Right lobe of liver (tissue), 6 donors: ENCODE measurements around the gene GHR. TPM values are rescaled to one million over a fixed set of nuclear protein-coding genes. Genes with fewer than 3 reads are reported as not detected.

Experiments
- ATAC-seq, 4 donors: fragments of 200-7000 bp; cut with Tn5 transposase; one replicate each; pipeline ENCODE4 v1.9.1; 2020; ENCODE audit warnings: mild to moderate bottlenecking in 4 of 4, moderate library complexity in 4 of 4
- DNase-seq, 3 donors: peaks; one replicate each; pipeline ENCODE4 v3.0.0-alpha.2; 2020
- H3K27ac ChIP-seq, 3 donors: fragments of 200-600 bp; one replicate each; pipeline ENCODE4 v1.8.0; 2022
- H3K27me3 ChIP-seq, 2 donors: fragments of 200-600 bp; one replicate each; pipeline ENCODE4 v1.8.0; 2022
- H3K36me3 ChIP-seq, 4 donors: fragments of 200-600 bp; sonication (generic) in 1 of 4; one replicate each; pipeline versions ENCODE4 v1.5.1 to v1.8.0; 2017 to 2022; ENCODE audit warnings: control low read depth in 1 of 4
- H3K4me1 ChIP-seq, 4 donors: fragments of 200-600 bp; sonication (generic) in 1 of 4; one replicate each; pipeline versions ENCODE4 v1.5.1 to v1.8.0; 2017 to 2022; ENCODE audit warnings: control low read depth in 1 of 4
- H3K4me3 ChIP-seq, 3 donors: fragments of 200-600 bp; one replicate each; pipeline ENCODE4 v1.8.0; 2022
- H3K9me3 ChIP-seq, 4 donors: fragments of 200-600 bp; sonication (generic) in 1 of 4; one replicate each; pipeline versions ENCODE4 v1.5.1 to v1.8.0; 2017 to 2022; ENCODE audit warnings: control low read depth in 1 of 4
- POLR2A ChIP-seq: fragments of 450-650 bp; IDR thresholded peaks from one replicate; pipeline ENCODE4 v1.6.1; 2017; ENCODE audit warnings: antibody characterized with exemption, mild to moderate bottlenecking
- WGBS: methylation state at CpG from one replicate; pipeline ENCODE4 v1.1.6; 2018; ENCODE audit warnings: low coverage, low lambda C conversion rate; ENCODE audit not compliant: insufficient coverage; ENCODE audit errors: missing lambda C conversion rate; 5-methylcytosine and 5-hydroxymethylcytosine counted together
- intact Hi-C, 2 donors: fragments of 100-400 bp; cut with DNase I; formaldehyde crosslinking; loops; one replicate each; pipeline versions ENCODE4 v1.11.2 to v1.14.1; 2022
- total RNA-seq, 6 experiments: library from RNA; depleted of rRNA in 2 of 6; stranded (reverse); fragments of >200 nt in 2 of 6; fragmentation: NEBNext Ultra II Directional in 3 of 6; extraction: Animal tissue kit (Norgen Biotek cat#: 25700) in 3 of 6; gene quantifications; one replicate each; pipeline versions ENCODE4 v1.1.0 to v1.2.4, GENCODE V29; 2016 to 2023
- TF ChIP-seq, protein P1 (sequence below), 4 donors: fragments of 200-600 bp in 3 of 4; fragments of 450-650 bp in 1 of 4; IDR thresholded peaks; one replicate each; pipeline versions ENCODE4 v1.5.1 to v1.8.0; 2016 to 2022; ENCODE audit warnings: antibody characterized with exemption in 4 of 4, mild to moderate bottlenecking in 2 of 4
- donor health status: DM: no; HTN: yes; CAD: no.
- donor health status: DM: no; HTN: no; CAD: no.
- donor health status: DM: no; HTN: no; CAD: no.
- donor health status: DM: no; HTN: yes; CAD: no.
- donor health status: DM: no; HTN: yes; CAD: no.

The GHR gene
- total RNA-seq, 6 experiments from 2014 or later = 25.9 to 90.7 (median 71.9) TPM

DNA sequence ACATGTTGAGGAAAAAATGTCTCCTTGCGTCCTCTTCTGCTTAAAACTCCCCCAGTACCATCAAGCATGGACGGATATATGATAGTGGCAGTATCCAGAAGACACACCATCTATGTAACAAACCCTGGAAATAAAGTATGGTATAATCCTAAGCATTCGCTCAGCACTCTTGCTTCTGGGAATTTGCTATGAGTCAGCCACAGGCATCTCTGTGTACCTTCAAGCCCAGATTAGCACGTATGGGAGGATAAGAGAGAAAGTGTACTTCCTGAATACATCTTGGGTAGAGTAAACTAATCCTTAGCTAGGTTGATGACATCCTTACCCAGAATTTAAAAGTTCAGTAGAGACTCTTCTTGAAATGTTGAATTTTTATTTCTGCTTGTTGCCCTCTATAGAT lies 71.2 kb downstream of the GHR start:
- intact Hi-C loops = no loop called here
- TF ChIP-seq, protein P1, sequence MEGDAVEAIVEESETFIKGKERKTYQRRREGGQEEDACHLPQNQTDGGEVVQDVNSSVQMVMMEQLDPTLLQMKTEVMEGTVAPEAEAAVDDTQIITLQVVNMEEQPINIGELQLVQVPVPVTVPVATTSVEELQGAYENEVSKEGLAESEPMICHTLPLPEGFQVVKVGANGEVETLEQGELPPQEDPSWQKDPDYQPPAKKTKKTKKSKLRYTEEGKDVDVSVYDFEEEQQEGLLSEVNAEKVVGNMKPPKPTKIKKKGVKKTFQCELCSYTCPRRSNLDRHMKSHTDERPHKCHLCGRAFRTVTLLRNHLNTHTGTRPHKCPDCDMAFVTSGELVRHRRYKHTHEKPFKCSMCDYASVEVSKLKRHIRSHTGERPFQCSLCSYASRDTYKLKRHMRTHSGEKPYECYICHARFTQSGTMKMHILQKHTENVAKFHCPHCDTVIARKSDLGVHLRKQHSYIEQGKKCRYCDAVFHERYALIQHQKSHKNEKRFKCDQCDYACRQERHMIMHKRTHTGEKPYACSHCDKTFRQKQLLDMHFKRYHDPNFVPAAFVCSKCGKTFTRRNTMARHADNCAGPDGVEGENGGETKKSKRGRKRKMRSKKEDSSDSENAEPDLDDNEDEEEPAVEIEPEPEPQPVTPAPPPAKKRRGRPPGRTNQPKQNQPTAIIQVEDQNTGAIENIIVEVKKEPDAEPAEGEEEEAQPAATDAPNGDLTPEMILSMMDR (IDR thresholded peaks at IDR 0.05) = no peak
- no peak for TF ChIP-seq POLR2A
- no peaks in the 10 kb centered on the region for H3K36me3 ChIP-seq
- H3K27ac ChIP-seq = no peak overlapping the region
- DNase-seq (no peak), ATAC-seq (no peak)
- 87% methylated on average over 4 of the region's 4 CpGs for WGBS
- no peak overlapping the region for H3K4me3 ChIP-seq
- H3K4me1 ChIP-seq = peaks cover 0 to 36% (median 10%) of the 10 kb centered on the region in 4 donors
- H3K27me3 ChIP-seq = no peaks in the 10 kb centered on the region
- H3K9me3 ChIP-seq = no peaks in the 10 kb centered on the region

DNA sequence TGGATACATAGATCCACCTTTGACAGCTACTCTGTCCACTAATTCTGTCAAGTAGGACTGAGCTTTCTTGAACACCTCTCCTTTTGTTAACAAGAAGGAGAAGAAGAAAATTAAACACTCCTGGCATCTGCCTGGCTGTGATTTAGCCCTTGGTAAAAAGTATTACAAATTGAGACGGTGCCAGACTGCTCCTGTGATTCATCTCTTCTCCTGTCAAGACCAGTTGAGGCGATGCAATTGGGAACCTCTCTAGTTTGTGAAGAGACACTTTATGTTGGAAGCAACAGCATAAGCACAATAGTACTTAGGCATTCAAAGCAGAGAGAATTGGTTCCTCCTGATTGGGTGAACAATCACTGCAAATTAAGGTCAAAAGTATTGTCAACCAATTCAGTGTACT lies 72.7 kb downstream of the GHR start:
- peaks cover 0 to 42% (median 15%) of the 10 kb centered on the region in 4 donors for H3K4me1 ChIP-seq
- TF ChIP-seq, protein P1 (IDR thresholded peaks at IDR 0.05) = no peak
- DNase-seq = no peak
- no peaks in the 10 kb centered on the region for H3K9me3 ChIP-seq
- H3K27me3 ChIP-seq = no peaks in the 10 kb centered on the region
- no peak overlapping the region for H3K4me3 ChIP-seq
- no peaks in the 10 kb centered on the region for H3K36me3 ChIP-seq
- no peak overlapping the region for H3K27ac ChIP-seq
- intact Hi-C loops = no loop called here
- 83% methylated on average over 2 of the region's 2 CpGs for WGBS
- no peak for ATAC-seq

DNA sequence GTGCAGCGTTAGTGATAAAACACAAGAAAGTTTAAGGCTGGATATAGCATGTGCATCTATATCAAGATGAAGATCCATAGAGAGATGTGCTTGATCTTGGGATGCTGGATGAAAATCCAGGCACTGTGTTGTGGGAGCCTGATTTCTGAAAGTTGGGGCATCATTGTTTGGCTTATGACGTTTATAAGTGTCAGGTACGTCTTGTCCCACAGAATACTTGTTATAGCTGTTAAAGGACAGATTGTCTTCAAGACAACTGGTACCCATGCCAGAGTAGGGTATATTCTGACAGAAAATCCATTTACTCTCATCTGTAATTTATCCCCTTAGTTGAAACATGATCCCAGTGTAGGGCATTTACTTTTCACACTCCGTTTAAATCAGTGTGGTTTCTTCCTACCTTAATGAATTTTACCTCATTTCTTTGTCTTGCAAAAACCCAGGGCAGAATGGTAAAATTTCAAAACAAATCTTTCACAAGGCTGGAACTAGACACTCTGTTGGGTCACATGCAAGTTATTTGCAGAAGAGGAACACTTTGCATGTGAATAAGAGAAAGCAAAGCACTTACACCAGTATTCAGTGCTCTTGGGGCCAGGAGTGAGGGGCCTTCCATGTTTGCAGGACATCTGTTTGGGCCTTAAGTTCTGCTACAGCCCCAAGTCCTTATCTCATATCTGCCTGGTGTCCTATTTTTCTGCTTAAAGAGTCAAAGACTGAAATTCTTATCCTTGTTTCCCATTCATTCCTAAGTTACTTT lies 73.3 kb downstream of the GHR start:
- DNase-seq = no peak
- no peaks in the 10 kb centered on the region for H3K36me3 ChIP-seq
- WGBS = 81% methylated on average over 4 of the region's 4 CpGs
- no peak overlapping the region for H3K4me3 ChIP-seq
- H3K27ac ChIP-seq = no peak overlapping the region
- no peaks in the 10 kb centered on the region for H3K9me3 ChIP-seq
- intact Hi-C loops = no loop called here
- peaks cover 0 to 42% (median 15%) of the 10 kb centered on the region in 4 donors for H3K4me1 ChIP-seq
- no peaks in the 10 kb centered on the region for H3K27me3 ChIP-seq
- ATAC-seq = peak in 1 of 4 donors; percentile 17
- TF ChIP-seq, protein P1 (IDR thresholded peaks at IDR 0.05) = no peak
- TF ChIP-seq POLR2A = no peak

DNA sequence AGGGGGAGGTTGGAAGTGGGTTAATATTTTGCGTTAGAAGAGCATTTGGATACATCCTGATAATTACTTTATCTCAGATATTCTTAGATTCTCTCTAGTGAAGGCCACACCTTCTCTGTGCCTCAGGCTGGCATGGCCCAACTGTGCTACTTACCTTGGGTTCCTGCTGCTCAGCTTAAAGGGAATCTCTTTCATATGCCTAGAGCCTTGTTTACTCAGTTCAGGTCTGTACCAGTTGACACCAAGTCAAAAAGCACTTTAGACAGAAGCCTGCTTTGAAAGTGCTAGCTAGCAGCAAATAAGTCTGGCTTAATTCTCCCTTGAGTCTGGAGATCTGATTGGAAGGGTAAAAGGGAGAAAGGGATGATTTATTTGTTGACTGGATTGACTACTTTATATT lies 74.8 kb downstream of the GHR start:
- intact Hi-C loops = no loop called here
- peak; percentile 8 to 38 (median 36) for ATAC-seq

More for the DNA sequence above, 74.8 kb downstream of the GHR start:
- Histone ChIP-seq H3K36me3 (no peaks in the 10 kb centered on the region), H3K27me3 (no peaks in the 10 kb centered on the region), H3K9me3 (no peaks in the 10 kb centered on the region), H3K27ac (peak overlapping the region in 1 of 3 donors; percentile 76), H3K4me3 (no peak overlapping the region), H3K4me1 (peaks cover 0 to 44% (median 17%) of the 10 kb centered on the region in 4 donors)
- TF ChIP-seq, protein P1 (IDR thresholded peaks at IDR 0.05) = no peak
- no peak for TF ChIP-seq POLR2A
- DNase-seq = no peak
- 60% methylated on average over 1 of the region's 1 CpG for WGBS
